NCI-H1417 (cell line): ENCODE results near the gene OR51T1.
"Not testable (repeated sequence)": the region's sequence is repeated elsewhere in the genome, so short reads cannot be mapped to it uniquely, and the experiment has no call there.

Experiments used
- DNase-seq, 3 experiments: peaks; one replicate each; lab custom pipeline; 2025; lab: John Stamatoyannopoulos, UW

Gene OR51T1

DNA sequence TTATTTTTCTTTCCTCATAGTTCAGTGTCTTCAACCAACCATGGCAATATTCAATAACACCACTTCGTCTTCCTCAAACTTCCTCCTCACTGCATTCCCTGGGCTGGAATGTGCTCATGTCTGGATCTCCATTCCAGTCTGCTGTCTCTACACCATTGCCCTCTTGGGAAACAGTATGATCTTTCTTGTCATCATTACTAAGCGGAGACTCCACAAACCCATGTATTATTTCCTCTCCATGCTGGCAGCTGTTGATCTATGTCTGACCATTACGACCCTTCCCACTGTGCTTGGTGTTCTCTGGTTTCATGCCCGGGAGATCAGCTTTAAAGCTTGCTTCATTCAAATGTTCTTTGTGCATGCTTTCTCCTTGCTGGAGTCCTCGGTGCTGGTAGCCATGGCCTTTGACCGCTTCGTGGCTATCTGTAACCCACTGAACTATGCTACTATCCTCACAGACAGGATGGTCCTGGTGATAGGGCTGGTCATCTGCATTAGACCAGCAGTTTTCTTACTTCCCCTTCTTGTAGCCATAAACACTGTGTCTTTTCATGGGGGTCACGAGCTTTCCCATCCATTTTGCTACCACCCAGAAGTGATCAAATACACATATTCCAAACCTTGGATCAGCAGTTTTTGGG lies at the start of gene OR51T1:
OR51T1 (plus strand) TSS at position 41 of the 641 bp plus-strand sequence; CDS start at position 41, 0 bp downstream.
- peak in 1 of 3 experiments; percentile 42 for DNase-seq

- no peak for DNase-seq
These were observed 41.7 kb upstream of the OR51T1 start for GRCh38 chr11:4839851-4840549.

GRCh38 chr11:4848908-4849532 lies 32.7 kb upstream of the OR51T1 start, which contains the start of gene OR51S1:
Gene OR51S1 (minus strand): TSS chr11:4849208. CDS start chr11:4849208, 0 bp downstream.
- DNase-seq = no peak

DNA sequence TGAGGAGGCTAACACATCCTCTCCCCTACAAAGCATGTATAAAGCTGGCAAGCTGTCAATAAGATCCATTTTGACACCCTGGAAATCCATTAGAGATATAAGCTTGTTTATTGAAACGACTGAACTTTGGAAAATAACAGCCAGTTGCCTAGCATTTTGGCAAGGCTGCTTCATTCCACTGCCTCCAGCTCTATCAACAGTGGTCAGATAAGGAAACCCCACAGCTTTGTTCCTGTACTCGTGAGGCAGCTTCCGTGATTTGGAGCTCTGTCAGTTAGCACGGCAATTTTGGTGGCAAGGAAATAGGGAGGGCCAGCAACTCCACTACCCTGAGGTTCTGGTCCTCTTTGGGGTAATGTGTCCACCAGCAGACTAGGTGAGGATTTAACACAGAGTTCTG lies 30.7 kb upstream of the OR51T1 start:
- DNase-seq = no peak

DNA sequence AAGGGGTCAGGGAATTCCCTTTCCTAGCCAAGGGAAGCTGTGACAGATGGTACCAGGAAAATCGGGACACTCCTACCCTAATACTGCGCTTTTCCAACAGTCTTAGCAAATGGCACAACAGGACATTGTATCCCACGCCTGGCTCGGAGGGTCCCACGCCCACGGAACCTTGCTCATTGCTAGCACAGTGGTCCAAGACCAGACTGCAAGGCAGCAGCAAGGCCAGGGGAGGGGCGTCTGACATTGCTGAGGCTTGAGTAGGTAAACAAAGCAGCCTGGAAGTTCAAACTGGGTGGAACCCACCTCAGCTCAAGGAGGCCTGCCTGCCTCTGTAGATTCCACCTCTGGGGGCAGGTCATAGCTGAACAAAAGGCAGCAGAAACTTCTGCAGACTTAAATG lies 27.4 kb upstream of the OR51T1 start:
- DNase-seq = not testable (repeated sequence)

- DNase-seq = no peak
These were observed 19.1 kb upstream of the OR51T1 start for GRCh38 chr11:4862447-4863236.

GRCh38 chr11:4863876-4864275 lies 17.8 kb upstream of the OR51T1 start:
- DNase-seq = no peak

- peak in 1 of 3 experiments; percentile 44 for DNase-seq
These were observed 15.8 kb upstream of the OR51T1 start for GRCh38 chr11:4865855-4866254.

DNA sequence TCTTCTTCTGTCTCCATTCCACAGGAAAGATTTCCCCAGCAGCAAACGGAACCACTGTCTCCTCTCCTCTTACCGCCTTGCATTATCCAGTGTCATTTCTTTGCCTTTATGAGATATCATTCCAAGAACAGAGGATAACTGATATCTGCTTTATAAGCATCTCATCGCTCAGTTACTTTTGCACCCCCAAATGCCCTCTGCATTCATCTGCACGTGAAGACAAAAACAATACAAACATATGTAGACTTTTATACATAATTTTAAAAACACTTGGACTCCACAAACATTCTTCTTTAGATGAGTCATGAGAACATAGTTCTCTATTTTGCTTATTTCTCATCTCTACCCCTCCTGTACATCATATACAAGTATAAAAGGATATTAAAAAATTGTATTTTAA lies 512 bp upstream of the OR51T1 start:
- DNase-seq = no peak

GRCh38 chr11:4882543-4882942 lies 843 bp downstream of the OR51T1 start:
- peak in 2 of 3 experiments; percentile 28 to 71 for DNase-seq

GRCh38 chr11:4884361-4884760 lies 2.7 kb downstream of the OR51T1 start:
- no peak for DNase-seq

GRCh38 chr11:4886186-4886585 lies 4.5 kb downstream of the OR51T1 start:
- DNase-seq = no peak

DNA sequence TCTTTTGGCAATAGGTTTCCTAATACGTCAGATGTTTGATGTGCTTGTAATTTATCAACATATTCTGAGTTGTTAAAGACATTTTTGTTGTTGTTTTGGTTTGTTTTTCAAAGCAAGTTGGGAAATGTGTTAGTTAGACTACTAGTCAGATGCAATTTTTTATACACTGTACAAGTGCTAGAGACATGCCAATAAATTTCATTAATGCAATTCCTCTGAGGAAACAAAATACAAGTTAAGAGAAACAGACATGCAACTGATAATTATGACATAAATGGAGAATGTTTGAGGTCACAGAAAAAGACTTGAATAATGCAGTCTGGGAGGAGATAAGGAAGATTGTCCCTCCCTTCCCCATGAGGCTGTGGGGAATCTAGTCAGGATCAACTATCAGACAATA lies 5.9 kb downstream of the OR51T1 start:
- DNase-seq = peak in 1 of 3 experiments; percentile 4

GRCh38 chr11:4890279-4890678 lies 8.6 kb downstream of the OR51T1 start:
- no peak for DNase-seq

DNA sequence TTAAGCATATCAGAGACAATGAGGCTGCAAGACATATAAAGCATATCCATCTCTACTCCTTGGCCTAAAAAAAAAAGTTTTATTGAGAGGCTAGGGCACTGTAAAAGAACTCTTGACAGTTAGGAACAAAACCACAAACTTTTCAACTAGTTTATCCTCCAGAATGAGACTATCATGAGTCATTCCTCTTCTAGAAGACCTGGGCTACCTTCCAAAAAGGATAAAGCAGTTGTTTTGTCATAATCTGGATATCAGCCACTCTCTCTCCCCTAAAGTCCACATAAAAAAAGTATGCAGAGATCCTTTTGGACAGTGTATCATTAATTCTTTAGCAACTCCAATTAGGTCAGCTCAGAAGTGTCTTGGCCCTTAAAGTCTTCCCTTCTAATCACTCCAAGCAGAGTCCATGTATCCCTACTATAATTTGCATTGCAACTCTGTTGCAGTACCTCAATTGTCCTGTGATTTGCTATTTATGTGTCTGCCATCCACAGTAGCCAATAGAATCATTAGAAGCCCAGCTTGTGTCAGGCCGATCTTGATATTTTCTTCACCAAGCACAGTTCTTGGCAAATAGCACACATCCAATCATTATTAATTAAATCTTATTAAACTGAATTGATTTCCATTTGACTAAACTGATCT lies 10.4 kb downstream of the OR51T1 start:
- DNase-seq = no peak

- DNase-seq = no peak
These were observed 21.8 kb downstream of the OR51T1 start, which contains the start of gene OR51A7 for GRCh38 chr11:4903484-4903883. Gene OR51A7 (plus strand): TSS chr11:4903783. CDS start chr11:4907370, 3,587 bp downstream.

GRCh38 chr11:4916581-4916980 lies 34.9 kb downstream of the OR51T1 start:
- no peak for DNase-seq

DNA sequence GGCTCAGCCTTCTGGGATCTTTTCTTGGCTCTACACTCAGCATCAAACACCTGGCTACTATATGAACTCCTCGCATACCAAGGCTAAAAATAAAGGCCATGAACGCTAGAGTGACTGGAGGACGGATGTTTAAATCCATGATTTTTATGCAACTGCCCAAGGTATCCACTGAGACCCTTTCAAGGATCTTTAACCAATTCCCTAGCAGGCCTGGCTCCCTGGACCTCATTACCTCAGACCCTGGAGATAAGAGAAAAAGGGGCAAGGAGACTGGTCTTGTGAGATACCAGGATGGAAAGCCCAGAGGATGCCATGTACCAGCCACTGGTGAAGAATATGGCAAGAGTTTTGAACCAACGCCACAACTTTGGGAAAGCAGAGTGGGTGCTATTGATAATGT lies 37.5 kb downstream of the OR51T1 start, which contains the start of gene OR51G2:
OR51G2 (minus strand) TSS at position 101 of the 400 bp plus-strand sequence. CDS start 3,687 bp downstream, outside the sequence.
- no peak for DNase-seq

GRCh38 chr11:4921796-4922195 lies 40.1 kb downstream of the OR51T1 start:
- DNase-seq = no peak

GRCh38 chr11:4922304-4922703 lies 40.6 kb downstream of the OR51T1 start:
- no peak for DNase-seq

- DNase-seq = no peak
These were observed 42.5 kb downstream of the OR51T1 start, which contains the start of gene OR51G1 for GRCh38 chr11:4924239-4924638. Gene OR51G1 (minus strand): TSS chr11:4924339. CDS start chr11:4924339, 0 bp downstream.
